GM19193 (cell line): ENCODE measurements around the gene NEURL1.

Source experiments
- POLR2A ChIP-seq: IDR thresholded peaks from 4 replicates; pipeline ENCODE4 v1.6.1; 2011; ENCODE audit not compliant: insufficient read depth, insufficient read length; ENCODE audit errors: extremely low read depth

Gene NEURL1

DNA sequence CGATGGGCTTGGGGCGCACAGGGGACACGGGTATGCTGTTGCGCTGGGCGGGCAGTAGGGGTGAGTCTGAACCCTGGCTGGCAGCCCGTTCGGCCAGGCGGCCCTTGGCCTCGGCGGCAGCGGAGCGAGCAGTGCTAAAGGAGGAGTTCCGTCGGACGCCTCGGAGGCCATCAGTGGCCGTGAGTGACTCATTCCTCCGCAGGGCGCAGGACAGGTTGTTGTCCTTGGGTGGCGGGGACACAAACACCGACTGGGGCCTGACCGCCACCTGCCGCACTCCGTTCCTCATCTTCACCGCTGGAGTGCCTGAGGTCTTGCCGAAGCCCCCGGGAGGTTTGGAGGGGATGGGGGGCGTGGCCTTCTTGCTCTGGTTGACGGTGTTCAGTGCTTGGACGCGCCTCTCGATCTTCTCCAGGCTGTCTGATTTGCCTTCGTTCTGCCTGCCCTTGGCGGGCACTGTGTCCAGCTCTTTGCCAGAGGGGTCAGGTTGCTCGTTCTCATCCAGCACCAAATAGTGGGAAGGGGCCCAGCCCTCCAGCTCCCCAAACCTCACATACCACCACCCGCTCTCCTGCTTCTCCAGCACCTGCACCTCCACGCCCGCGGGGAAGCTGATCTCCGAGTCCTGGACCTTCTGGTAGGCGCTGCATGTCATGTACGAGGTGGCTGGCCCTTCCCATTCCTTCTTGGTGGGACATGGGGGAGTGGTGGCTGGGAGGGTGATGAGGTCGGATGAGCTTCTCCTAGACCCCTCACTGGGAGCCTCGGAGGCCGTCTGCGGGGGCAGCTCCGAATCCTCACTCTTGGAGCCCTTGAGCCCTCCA, 108.7 kb downstream of the NEURL1 start:
- TF ChIP-seq POLR2A = no peak

DNA sequence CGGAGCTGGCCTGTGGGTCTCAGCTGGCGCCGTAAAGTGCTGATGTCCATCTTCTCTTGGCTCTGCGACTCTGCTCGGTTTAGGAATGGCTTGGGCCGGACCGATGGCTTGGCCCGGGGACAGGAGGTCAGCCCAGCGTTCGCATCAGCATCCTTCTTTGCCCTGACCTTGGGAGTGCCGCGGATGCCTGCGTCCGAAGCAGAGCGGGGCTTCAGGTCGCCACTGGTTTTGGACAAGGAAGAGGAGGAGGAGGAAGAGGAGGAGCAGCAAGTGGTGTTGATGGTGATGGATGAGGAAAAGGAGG, 109.3 kb downstream of the NEURL1 start:
- no peak for TF ChIP-seq POLR2A

DNA sequence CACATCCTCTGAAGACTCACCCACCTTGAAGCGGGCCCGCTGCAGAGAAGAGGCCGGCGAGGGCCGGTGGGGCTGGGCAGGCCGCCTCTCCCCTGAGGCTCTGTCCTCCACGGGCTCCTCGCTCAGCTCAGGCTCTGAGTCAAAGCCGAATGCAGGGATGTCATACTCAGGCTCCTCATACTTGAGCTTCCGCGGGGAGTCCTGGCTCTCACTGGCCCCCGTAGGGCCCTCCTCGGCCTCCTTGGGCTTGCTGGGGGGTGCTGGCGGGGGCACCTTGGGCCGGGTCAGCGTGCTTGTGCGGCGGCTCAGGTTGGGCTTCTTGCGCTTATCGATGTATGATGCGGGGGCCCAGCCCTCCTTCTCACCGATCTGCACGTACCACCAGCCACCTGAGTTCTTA, 109.9 kb downstream of the NEURL1 start:
- TF ChIP-seq POLR2A = no peak

DNA sequence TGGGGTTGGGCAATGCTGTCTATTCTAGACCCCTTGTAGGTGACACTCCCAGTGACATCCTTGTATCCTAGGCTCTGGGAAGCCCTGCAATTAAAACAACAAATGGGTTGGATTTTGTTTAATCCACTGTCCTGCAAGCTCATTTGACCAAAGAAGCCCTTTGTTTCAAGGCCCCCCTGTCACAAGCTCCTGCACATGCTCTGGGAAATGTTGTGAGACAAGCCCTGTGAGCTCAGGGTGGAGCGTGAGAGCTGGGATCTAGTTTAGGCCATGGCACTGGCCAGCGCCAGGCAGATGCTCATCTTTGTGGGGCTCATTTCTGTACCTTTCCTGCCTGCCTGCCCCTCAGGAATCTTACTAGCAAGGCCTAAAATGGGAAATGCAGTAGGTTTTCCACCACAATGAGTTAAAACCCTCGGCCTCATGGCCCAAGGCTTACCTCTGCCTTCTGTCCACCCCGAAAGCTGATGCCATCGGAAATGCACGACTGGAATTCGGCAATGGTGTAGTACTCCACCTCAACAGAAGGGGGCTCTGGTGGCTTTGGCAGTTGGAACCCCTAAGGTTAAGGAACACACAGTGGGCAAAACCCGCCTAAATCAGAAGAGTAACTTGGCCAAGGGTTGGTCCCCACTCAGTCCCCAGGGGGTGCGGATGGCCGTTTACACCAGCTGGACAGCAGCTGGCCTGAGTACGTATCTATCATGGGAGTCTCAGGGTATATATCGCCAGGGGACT, 112.0 kb downstream of the NEURL1 start:
- no peak for TF ChIP-seq POLR2A

DNA sequence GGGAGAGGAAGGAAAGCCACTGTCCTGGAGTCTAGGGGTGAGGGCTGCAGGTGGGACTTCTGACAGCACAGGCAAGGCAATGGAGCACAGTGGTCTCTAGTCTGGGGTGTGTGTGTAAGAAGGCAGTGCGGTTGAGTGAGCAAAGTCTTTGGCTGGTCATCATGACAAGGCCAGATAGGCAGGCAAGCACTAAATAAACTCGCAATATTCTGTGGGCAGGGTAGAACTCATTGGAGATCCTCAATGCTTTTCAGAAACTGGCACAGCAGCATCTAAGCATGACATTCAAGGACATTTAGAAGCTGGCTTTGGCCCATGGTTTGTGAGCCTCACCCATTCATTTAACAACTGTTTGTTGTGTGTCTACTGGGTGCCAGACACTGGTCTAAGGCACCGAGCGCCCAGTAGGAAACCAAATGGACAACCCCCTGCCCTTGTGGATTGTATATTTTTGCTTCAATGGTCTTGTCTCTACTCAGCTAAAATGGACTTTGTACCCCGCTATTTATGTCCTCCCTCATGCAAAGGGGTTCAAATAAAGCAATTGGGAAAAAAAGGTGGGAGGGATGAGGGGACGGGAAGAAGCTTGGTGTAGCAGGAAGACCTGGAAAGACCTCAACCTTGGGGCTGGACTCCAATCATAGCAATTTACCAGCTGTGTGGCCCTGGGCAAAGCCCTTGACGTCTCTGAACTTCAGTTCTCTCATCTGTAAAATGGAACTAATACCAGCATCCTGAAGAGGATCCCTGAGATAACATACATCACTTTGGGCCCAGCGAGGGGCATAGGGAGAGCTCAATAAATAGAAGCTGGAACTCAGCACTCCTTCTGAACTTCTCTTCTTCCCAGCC, 116.0 kb downstream of the NEURL1 start:
- TF ChIP-seq POLR2A = no peak

DNA sequence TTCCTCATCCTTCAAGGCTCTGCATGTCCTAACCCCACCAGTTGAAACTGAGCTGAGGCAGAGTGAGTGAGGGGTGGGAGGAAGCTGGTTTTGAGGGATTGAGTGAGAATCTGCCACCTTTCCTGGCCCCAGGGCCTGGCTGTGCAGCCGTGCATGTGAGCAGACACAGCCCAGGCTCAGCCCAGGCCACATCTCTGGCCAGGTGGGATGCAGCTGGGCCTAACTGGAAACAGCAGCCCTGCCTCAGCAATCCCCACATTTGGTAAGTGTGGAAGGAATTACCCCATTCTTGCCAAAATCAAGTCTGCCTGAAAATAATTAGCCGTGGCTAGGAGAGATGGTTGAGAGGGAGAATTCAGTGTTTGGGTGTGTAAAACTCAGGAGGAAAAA, 116.6 kb downstream of the NEURL1 start:
- TF ChIP-seq POLR2A = no peak

DNA sequence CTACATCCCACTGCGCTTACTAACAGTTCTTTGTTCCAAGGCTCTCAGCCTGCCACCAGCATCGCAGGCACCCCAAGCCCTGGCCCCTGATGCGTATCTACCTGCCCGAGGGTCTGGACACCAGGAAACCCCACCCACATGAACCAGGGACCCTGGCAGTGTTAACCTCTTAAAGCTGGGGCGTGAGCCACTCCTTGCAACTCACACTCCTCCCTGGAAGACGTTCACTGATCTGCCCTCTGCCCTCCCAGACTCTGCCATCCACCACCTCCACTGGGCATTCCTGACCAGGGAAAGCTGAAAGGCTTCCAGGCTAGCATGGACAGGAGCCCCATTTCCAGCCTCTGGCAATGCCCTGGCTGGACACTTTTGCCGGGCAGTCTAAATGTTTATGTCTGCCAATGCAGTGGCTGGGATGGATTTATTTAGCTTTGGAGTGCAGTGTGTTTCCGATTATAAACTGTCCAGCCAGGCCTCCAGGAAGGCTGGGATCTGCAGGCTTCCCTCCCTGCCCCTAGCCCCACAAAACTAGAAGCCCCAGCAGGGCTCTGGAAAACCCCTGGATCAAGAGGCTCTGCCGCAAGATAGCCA, 117.5 kb downstream of the NEURL1 start:
- no peak for TF ChIP-seq POLR2A

DNA sequence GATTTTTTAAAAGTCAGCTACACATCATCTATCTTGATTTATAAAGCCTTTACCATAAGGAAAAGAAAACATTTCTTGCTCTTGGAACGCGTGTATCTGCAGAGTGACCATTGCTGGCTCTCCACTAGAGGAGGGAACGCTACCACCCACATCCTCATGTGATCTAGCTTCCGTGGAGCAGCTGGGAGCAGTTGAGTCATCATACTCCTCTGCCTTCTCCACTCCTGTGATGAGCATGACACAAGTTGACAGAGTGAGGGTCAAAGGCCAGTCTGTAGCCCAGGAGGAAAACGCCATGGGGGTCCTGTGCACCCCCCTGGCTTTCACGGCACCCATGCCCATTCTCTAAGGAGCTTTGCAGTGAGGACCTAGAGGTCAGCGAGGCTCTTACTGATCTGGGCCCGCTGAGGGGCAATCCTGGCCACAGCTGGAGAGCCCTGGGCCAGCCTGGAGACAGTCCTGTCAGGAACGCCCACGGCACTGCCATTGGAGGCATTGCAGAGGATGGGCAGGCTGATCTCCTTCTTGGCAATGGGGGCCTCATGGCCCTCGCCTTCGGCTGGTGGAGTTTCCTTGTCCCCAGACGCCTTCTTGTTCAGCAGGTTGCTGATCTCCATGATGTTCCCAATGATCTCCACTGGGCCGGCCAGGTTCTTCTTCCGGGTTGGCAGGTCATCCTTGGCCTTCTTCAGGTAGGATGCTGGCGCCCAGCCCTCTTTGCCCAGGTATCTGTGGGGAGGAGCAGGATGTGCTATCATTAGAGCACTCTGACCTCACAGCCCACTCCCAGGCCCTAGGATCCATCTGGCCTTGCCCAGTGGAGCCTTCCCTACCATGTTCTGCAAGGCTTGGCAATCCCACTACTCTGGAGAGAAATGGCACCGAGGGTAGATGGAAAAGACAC, 119.2 kb downstream of the NEURL1 start:
- no peak for TF ChIP-seq POLR2A

DNA sequence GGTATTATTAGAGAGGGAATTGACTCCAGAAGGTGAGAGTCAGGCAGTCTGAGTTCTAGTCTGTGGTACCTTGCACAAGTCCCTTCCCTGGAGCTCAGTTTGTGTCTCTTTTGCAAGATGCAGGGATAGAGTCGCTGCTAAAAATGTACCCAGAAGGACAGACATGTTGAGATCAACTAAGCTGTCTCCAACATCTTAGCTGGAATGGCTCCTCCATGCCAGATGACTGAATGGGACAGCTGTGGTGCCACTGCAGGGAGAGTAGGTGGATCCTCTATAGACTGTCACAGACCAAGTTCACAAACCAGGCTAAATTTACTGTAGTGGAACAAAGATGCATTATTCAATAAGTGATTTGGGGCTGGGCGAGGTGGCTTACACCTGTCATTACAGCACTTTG, 120.1 kb downstream of the NEURL1 start:
- no peak for TF ChIP-seq POLR2A

DNA sequence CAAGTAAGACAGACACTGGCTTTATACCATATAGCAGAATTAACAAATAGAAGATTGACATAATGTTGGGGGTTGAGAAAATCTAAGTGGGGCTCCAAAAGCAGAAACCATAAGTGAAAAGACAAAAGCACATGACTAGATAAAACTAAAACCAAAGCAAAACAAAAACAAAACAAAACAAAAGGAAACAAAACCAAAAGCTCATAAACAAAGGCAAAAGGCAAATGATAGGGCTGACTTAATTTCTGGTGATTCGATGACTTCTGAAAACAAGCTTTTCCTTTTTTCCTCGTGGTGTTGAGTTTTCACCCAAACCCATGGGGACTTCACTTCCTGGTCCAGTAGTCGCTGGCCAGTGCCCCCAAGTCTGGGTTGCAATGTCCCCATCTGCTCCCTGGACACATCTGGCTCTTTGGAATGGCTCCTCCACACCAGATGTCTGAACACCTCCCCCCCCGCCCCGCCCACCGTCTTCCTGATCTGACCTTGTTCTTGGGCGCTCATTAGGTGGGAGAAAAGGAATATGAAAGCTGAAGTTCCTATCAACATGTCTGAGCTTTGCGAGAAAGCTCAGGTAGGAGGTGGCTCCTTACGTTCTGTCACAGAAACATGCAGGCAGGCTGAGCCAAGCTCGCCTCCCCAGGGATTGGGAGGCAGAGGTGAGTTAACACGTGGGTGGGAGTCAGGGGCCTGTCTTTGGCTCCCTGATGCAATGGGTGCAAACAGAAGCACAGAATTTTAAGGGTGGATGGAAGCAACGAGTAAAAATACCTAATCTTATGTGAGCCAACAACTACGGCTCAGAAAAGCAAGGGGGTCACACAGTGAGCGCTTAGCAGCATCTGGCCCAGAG, 121.0 kb downstream of the NEURL1 start:
- no peak for TF ChIP-seq POLR2A

DNA sequence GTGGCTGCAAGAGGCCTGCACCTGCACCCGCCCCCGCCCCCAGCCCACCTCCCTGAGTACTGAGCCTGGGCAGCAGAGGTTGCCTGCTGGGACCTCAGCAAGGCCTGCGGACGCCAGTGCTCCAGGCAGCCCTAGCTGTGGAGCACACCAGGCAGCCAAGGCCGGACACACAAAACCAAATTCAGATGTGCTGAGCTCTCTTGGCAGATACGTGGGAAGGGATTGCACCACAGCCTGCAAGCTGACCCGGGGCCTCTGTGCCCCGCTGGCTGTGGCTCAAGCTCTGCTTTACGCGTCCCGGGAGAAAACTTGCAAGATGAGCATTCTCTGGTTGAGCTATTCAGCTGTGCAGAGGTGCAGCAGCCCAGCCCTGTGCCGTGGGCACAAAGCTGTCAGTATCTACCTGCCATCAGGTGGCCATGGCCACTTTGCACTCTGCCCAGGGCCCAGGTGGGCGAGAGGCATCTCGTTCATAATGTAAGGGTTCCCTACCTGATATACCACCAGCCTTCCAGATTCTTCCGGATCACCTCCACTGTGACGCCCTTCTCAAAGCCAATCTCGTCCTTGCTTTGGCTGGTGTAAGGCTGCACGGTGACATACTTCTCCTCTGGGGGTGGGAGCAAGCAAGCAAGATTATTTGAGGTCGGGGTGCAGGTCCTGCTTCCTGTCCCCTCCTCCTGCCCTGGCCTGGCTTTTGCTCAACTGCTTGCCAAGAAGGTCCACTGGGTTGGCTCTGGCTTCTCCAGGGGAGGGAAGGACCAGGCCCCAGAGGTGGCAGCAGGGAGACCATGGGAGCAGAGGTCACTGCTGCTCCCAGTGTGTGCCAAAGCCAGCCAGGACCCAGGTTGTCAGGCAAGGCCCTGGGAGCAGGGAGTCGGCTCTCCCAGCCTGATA, 123.4 kb downstream of the NEURL1 start:
- no peak for TF ChIP-seq POLR2A

DNA sequence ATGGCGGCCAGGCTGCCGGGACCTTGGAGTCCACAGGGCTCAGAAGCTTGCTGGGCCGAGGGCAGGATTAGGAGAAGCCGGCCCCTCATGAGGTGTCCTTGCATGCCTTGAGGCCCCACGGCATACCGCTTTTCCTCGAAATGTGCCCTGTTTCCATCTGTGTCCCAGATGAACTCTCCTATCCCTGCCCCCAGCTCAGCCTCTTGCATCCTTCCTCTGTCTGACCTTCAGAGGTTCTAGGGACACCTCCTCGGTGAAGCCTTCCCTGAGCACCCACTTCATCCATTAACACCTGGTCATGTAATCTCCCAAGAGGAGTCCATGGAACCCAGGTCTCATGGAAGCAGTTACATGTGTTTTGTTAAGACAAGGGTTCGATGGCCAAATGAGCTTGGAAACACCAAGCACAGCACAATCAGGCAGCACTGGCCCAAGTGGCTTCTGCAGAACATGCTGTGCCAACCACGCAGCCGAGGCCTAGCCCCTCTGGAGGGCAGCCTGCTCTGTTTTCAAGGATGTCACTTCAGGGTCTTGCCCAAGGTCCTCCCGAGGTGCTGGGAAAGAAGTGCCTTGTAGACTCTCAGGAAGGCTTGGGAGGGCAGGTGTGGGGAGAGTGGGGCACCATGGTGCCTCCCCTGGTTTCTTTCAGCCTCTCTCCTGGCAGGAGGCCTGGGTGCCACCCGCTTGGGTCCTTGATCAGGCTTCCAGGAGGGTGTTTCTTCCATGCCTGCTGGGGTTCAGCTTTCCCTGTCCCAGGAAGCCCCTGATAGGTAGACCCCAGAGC, 124.3 kb downstream of the NEURL1 start:
- no peak for TF ChIP-seq POLR2A
